Measurements from ENCODE around the gene OLFML2A. TPM values are rescaled to one million over a fixed set of nuclear protein-coding genes. Genes with fewer than 3 reads are reported as not detected.

Gene OLFML2A
- total RNA-seq (2014; rRNA removed; shearing (Covaris generic)): 3.4 and 4.4 TPM in 2 replicates
- 6.0 and 6.7 TPM in 2 replicates for total RNA-seq (2022)
- Bru-seq, nascent RNA: percentile 33 among the genes with signal in this experiment
- BruChase-seq, experiment 1, labeled RNA remaining after a 6-hour chase: percentile 41 among the genes with signal in this experiment
- BruChase-seq, experiment 2, labeled RNA remaining after a 2-hour chase: percentile 40 among the genes with signal in this experiment
- long read RNA-seq: 0 reads

- Histone ChIP-seq H3K9me3 (ENCODE audit: low read length) (no peaks in the 10 kb centered on the region), H3K79me2 (ENCODE audit: insufficient read depth, low read depth, low read length) (no peaks in the 10 kb centered on the region), H3K9me2 (ENCODE audit: insufficient read depth, low read length) (no peaks in the 10 kb centered on the region), H3K36me3 (ENCODE audit: insufficient read depth, low read length) (no peaks in the 10 kb centered on the region), H2AFZ (ENCODE audit: low read length) (peak within 1 kb of the TSS; percentile 54; the same call in 1 of the 2 replicates), H3K4me3 (ENCODE audit: low read depth, low read length, poor library complexity, severe bottlenecking) (peak within 1 kb of the TSS; percentile 74), H4K20me1 (ENCODE audit: insufficient read depth, low read length) (peaks cover 5% of the 10 kb centered on the region; the same call in 1 of the 2 replicates), H3K4me1 (ENCODE audit: insufficient read depth, low read length, poor library complexity, severe bottlenecking) (peaks cover 20% of the 10 kb centered on the region), H3K27ac (ENCODE audit: low read depth, low read length, poor library complexity, severe bottlenecking) (peak within 1 kb of the TSS; percentile 88), H3K4me2 (ENCODE audit: low read length) (peak within 1 kb of the TSS; percentile 88)
- POLR2A ChIA-PET: interaction anchor here (0.6 to 2.5 kb wide), 6 partner anchors 8 to 320 kb away, joined by 3 to 6 read pairs (median 3); partner anchors contain the start of gene WDR38
- no TSS peak for BruUV-seq (replicated peaks)
- intact Hi-C loops (cut with micrococcal nuclease; ENCODE audit: unreplicated experiment): loop anchor here (10.0 kb wide), 1 partner anchor 988 kb away; no protein-coding TSS in a partner anchor
- TF ChIP-seq CTCF (conservative IDR thresholded peaks at IDR 0.05; ENCODE audit: low read length) (peak; percentile 73), EZH2phosphoT487 (IDR thresholded peaks at IDR 0.05; ENCODE audit: borderline replicate concordance, low read depth, low read length) (no peak)
- peak; percentile 69 for DNase-seq (ENCODE audit: low spot score)
- CTCF ChIA-PET (ENCODE audit: unreplicated experiment): interaction anchor here (0.6 kb wide), 1 partner anchor 161 kb away, joined by 3 read pairs; no protein-coding TSS in a partner anchor
Observed at GRCh38 chr9:124776954-124777648, at the start of gene OLFML2A. Gene OLFML2A (plus strand): TSS chr9:124777133. CDS start chr9:124777271, 138 bp downstream.

- Histone ChIP-seq H3K27ac (ENCODE audit: low read depth, low read length, poor library complexity, severe bottlenecking) (no peak overlapping the region), H3K4me1 (ENCODE audit: insufficient read depth, low read length, poor library complexity, severe bottlenecking) (peaks cover 31% of the 10 kb centered on the region), H3K79me2 (ENCODE audit: insufficient read depth, low read depth, low read length) (peaks cover 19% of the 10 kb centered on the region; the same call in 1 of the 2 replicates), H4K20me1 (ENCODE audit: insufficient read depth, low read length) (no peaks in the 10 kb centered on the region), H3K36me3 (ENCODE audit: insufficient read depth, low read length) (peaks cover 38% of the 10 kb centered on the region), H3K9me2 (ENCODE audit: insufficient read depth, low read length) (no peaks in the 10 kb centered on the region), H3K9me3 (ENCODE audit: low read length) (no peaks in the 10 kb centered on the region), H3K4me2 (ENCODE audit: low read length) (no peak overlapping the region), H3K4me3 (ENCODE audit: low read depth, low read length, poor library complexity, severe bottlenecking) (no peak overlapping the region), H2AFZ (ENCODE audit: low read length) (no peak overlapping the region)
- DNase-seq (ENCODE audit: low spot score): no peak
- intact Hi-C loops (cut with micrococcal nuclease; ENCODE audit: unreplicated experiment): no loop called here
- BruUV-seq (replicated peaks): no TSS peak
- TF ChIP-seq EZH2phosphoT487 (IDR thresholded peaks at IDR 0.05; ENCODE audit: borderline replicate concordance, low read depth, low read length) (no peak), CTCF (conservative IDR thresholded peaks at IDR 0.05; ENCODE audit: low read length) (no peak)
- POLR2A ChIA-PET: interaction anchor here (0.8 kb wide), 1 partner anchor 270 kb away, joined by 3 read pairs; no protein-coding TSS in a partner anchor
- CTCF ChIA-PET (ENCODE audit: unreplicated experiment): no interaction called here
Observed at GRCh38 chr9:124730772-124731171, 46.2 kb upstream of the OLFML2A start.

Measured in OCI-LY7 (cell line).